GM18526 (cell line): Measurements from ENCODE around the gene CLEC4G.

Source experiments
- POLR2A ChIP-seq: IDR thresholded peaks from 3 replicates; pipeline ENCODE4 v1.6.1; 2011; ENCODE audit not compliant: insufficient read length; ENCODE audit errors: extremely low read depth

The CLEC4G gene

GRCh38 chr19:7751157-7751783 is 19.4 kb upstream of the CLEC4G start:
- TF ChIP-seq POLR2A: no peak

GRCh38 chr19:7748756-7749155 is 16.8 kb upstream of the CLEC4G start:
- TF ChIP-seq POLR2A: no peak

- no peak for TF ChIP-seq POLR2A
Observed at GRCh38 chr19:7748171-7748570, 16.3 kb upstream of the CLEC4G start.

- no peak for TF ChIP-seq POLR2A
Observed at GRCh38 chr19:7746903-7747884, 15.3 kb upstream of the CLEC4G start, which contains the start of gene CD209. CD209 (minus strand) TSS chr19:7747534; CDS start chr19:7747511, 23 bp downstream.

- no peak for TF ChIP-seq POLR2A
Observed at GRCh38 chr19:7744871-7745650, 13.2 kb upstream of the CLEC4G start.

- TF ChIP-seq POLR2A: no peak
Observed at GRCh38 chr19:7744199-7744786, 12.4 kb upstream of the CLEC4G start.

- TF ChIP-seq POLR2A: no peak
Observed at GRCh38 chr19:7743425-7743841, 11.5 kb upstream of the CLEC4G start.

GRCh38 chr19:7742991-7743390 is 11.1 kb upstream of the CLEC4G start:
- TF ChIP-seq POLR2A: no peak

GRCh38 chr19:7742575-7742974 is 10.7 kb upstream of the CLEC4G start:
- no peak for TF ChIP-seq POLR2A

- TF ChIP-seq POLR2A: no peak
Observed at GRCh38 chr19:7740682-7741054, 8.8 kb upstream of the CLEC4G start.

GRCh38 chr19:7739801-7740681 is 8.1 kb upstream of the CLEC4G start:
- no peak for TF ChIP-seq POLR2A

- TF ChIP-seq POLR2A: no peak
Observed at GRCh38 chr19:7739211-7739755, 7.4 kb upstream of the CLEC4G start.

GRCh38 chr19:7738023-7738422 is 6.1 kb upstream of the CLEC4G start:
- TF ChIP-seq POLR2A: no peak

GRCh38 chr19:7737215-7737614 is 5.3 kb upstream of the CLEC4G start:
- TF ChIP-seq POLR2A: no peak

GRCh38 chr19:7736148-7736547 is 4.2 kb upstream of the CLEC4G start:
- TF ChIP-seq POLR2A: no peak
